Hematopoietic multipotent progenitor cell treated with erythropoietin and hydrocortisone succinate and interleukin-3 and kit ligand, for 15 days (in vitro differentiated cells): Measurements from ENCODE around the gene BMF.

Source experiments
- DNase-seq: peaks from one replicate; pipeline ENCODE4 v3.0.0-alpha.2; 2015; ENCODE audit warnings: low spot score

Gene BMF

GRCh38 chr15:40065166-40065565 is 43.5 kb downstream of the BMF start:
- DNase-seq, result no peak

DNA sequence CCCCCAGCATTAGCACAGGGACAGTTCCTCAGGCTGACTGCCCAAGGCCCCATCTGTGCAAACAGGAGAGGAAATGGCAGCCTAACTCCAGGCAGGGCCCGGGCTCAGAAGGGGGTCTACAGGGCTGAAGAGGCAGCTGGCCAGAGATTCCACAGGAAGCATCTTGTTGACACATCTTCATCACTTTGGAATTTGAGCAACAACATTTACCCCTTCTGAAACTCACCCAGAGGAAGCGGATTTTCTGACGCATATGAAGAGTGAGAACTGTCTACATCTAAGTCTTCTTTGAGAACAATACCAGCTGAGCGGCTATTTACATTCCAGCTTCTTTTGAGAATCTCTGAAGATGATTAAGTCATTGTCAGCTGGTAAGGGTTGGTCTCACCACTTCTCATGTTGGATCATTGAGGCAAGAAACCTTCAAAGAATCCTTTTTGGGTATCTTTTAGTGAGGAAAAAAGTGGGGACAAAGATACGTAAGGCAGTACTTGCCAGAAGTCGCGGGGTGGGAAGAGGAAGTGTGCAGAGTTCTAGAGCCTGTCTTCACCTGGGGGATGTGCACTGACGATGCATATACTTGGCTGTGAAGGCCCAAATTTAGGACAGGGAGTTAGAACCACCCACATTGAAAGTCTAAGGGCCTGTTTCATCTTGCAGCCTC is 44.3 kb downstream of the BMF start:
- DNase-seq, result no peak

DNA sequence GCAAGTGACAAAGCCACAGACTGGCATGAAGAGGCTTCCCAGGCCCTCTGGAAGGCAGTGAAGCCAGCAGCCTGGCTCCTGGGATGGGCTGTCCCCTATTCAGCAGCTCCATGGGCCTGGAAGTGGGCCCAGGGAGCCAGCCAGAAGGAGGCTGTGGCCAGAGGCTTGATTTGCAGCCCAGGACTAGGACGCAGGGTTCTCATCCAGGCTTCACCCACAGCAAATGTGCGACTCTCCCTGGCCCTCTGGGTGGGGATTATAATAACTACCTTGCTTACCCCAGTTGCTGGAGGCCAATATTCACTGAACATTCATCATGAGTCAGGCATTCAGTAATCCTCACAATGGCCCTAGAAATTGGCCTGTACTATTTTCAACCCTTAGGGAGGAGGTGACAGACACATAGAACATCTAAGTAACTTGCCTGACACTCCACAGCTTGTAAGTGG is 45.1 kb downstream of the BMF start:
- no peak for DNase-seq

DNA sequence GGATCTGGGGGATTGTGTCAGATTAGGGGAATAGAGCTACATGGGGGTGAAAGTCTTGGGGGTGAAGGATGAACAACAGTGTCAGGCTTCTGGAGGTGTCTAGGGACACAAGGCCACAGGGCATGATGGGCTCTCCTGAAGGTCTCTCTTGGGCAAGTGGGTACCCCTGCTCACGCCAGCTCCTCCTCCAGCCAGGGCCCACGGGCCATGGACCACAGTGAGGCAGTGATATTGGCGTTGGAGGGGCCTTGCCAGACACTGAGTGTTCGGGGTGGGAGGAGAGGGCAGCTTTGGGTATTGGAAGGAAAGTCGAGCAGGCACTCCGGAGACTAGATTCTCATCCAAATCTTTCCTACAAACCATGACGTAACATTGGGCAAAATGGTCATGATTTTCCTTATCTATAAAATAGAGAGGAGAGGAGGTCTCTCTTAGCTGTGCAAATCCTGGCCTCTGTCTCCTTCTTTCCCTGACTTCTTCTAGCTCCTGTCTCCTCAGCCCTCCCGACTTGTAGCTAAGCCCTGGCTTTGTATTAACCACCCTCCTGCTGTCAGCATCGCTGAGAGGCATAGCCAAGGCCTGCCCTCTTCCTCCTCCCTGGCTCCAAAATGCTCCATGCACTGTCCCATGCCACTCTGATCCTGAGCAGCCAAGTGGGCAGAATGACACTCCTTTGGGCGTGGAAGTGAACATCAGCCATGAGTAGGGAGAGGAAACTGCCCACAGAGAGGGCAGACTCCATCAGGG is 45.7 kb downstream of the BMF start:
- DNase-seq, result no peak

DNA sequence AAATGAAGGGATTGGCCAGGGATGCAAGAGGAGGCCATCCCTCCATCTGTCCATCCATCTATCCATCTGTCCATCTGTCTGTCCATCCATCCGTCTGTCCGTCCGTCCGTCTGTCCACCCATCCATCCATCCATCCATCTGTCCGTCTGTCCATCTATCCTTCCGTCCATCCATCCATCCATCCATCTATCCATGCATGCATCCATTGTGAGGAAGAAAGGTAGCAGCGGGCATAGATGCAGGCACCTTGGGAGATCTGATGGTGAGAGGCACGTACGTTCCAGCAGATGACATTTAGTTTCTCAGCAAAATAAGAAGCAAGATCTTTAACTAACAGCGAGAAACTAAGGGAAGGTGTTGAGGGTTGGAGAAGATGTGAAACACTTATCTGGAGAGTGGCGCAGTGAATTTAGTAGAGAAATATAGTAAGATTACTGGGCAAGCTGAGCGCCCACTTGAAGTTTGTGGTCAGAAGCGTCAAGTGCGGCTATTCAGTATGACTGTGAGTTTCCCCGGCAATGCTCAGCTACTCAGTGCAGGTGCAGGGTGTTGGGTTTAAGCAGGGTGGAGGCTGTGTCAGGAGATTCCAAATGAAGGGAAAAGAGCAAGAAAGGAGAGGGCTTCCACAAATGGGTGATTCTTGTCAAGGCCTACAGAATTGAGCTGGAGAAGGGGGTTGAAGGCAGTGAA is 47.3 kb downstream of the BMF start:
- DNase-seq, result no peak

DNA sequence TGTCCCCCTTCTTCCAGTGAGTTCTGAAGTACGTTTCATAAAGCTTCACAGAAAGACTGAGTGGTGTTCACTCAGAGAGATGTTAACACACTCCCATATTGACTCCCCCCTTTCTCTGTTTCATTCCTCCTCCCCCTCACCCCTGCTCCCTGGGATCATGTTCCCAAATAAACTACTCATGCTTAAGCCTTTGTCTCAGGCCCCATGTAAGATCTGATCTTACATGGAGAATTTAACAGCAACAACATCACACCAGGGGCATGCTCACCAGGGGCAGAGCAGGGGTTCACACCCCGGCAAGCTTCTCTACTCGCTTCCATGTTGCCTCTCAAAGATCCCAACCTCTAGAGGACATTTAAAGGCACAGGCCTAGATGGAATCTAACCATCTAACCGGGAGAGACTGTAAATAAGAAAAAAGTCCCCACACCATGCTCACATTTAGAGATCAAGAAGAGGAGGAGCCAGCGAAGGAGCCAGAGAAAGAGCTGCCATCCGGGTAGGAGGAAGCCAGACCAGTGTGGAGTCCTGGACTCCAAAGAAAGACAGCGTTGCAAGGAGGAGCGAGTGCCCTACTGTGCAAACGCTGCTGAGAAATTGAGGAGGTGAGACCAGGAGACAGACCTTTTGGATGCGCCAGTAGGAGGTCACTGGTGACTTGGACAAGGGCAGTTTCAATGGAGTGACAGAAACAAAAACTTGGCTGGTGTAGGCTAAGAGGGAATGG is 48.3 kb downstream of the BMF start:
- no peak for DNase-seq

DNA sequence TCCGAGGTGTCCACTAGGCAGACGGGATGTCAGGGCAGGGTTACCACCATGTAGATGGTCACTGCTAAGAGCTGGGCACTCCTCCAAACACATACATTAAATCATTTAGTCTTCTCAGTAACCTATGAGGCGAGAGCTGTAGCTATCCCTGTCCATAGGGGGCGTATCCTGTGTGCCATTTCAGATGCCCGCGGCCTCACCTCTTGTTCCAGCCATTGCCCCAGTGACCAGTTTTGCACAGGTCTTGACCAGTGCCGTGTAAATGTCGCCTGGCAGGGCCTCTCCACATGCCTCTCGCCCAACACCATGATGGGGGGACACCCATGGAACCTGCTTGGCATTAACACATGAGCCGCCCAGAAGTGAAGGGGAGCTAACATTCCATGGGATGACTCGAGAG is 48.9 kb downstream of the BMF start:
- no peak for DNase-seq

GRCh38 chr15:40058476-40059140 is 50.1 kb downstream of the BMF start:
- DNase-seq, result no peak

DNA sequence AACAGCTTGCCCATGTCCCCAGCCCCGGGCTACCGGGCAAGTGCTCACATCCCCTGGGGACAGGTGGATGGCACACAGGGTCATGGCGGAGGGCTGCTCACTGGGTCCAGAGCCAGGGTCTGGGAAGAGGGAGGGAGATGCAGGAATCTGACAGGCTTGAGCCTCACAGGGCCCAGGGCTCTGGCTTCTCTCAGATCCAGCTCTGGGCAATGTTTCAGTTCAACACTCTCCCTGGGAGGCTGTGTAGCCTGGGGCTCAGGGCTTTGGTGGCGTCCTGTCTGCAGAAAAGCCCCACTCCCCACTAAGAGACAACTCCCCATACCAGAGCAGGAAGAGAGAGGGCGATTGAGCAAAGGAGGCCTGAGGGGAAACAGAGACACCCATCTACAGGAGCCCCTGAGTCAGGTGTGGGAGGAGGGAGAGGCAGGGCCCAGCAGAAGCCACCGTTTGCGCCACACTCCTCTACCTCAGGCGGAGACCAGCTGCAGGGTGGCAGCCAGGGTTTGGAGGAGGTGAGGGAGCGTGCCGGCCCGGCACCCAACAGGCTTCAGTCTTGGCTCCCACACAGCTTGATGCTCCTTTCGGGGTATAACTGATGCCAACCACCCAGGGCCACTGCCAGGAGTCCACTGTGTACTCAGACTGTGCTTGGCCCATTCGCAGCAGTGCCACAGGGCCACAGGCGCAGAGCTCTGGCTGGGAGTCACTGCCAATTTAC is 52.9 kb downstream of the BMF start:
- no peak for DNase-seq

DNA sequence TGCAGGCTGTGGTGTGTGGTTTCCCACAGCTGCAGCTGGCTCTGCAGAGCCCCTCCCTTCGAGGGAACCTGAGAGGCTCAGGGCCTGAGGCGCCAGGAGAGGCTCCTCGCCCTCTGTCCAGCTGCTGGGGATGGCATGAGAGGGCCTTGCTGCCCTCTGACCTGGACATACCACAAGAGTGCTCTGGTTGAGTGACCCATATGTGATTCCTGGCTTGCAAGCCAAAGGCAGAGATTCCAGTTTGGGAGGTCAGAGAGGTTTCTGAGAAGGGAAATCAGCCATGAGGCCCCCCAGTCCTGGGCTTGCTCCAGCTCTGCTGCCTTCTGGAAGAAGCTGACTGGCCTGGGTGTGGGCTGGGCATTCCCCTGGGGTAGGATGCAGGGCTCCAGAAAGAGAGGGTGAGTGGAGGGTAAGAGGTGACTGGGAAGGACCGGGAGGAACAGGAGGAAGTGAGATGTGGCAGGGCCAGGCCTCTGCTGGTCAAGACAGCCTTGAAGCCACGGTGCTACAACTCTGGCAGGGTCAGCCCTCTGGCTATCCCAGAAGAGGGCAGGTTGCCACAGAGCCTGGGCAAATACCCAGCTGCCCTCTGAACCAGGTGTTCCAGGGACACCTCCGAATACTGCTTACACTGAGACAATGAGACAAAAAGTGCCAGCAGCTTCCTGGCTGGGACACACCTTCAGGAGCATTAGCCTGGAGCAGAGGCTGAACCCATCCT is 53.7 kb downstream of the BMF start:
- no peak for DNase-seq

- no peak for DNase-seq
Observed at GRCh38 chr15:40054605-40054854, 54.1 kb downstream of the BMF start.

GRCh38 chr15:40053831-40054604 is 54.7 kb downstream of the BMF start:
- no peak for DNase-seq

DNA sequence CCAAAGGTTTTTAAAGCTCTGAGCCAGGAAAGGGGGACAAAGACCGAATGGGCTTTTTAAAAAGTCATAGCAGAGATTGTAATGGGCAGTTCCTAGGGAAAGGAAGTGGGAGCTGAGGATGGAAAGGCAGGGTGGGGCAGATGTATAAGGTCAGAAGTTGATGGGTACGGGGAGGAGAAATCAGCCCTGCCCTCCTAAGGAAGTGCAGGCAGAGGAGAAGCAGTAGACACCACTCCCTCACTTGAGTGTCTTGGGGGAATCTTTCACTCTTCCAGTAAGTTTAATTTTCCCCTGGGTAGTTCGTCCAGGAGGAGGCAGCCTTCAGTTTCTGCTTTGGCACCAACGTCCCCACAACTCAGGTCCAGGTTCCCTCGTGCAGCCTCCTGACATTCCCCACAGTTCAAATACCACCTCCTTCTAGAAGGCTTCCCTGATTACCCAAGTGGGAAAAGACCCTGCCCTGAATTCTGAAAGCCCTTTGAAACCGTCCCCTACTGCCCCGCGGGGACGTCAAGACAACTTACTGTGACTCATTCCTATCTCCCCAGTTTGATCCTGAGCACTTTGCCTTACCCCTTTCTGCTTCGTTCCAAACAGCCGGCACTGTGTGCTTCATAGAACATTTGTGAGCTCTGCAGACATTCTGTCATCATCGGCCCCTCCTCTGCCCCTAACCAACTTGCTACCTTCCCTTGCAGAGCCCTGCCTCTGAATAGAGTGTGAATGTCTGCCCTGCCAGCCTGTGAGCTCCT is 55.4 kb downstream of the BMF start:
- DNase-seq, result no peak

- no peak for DNase-seq
Observed at GRCh38 chr15:40052604-40053003, 56.1 kb downstream of the BMF start.

DNA sequence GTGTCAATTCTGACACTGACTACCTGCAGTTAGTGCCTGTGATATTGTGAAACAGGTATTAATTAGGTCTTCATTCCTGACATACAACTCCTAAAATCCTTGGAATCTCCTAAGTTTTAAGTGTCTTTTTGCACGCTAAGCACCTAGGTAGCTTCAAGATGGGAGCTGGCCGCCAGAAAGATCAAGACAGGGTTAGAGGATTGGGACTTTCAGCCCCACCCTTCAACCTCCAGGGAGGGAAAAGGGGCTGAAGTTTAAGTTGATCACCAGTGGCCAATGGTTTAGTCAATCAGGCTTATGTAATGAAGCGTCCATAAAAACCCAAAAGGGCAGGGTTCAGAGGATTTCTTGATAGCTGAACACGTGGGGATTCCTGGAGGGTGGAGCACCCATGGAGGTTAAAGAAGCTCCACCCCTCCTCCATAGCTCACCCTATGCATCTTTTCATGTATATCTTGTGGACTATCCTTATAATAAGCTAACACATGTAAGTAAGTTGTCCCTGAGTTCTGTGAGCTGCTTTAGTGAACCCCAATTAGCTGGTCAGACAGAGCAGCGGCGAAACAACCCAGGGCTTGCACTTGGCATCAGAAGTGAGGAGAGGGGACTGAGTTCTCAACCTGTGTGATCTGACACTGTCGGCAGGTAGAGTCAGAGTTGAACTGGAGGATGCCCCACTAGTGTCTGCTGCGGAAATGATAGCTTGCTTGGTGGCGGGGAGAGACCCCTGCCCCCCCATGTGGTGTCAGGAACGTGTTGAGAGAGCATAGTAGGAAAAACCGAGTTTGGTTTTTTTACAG is 56.9 kb downstream of the BMF start:
- no peak for DNase-seq

DNA sequence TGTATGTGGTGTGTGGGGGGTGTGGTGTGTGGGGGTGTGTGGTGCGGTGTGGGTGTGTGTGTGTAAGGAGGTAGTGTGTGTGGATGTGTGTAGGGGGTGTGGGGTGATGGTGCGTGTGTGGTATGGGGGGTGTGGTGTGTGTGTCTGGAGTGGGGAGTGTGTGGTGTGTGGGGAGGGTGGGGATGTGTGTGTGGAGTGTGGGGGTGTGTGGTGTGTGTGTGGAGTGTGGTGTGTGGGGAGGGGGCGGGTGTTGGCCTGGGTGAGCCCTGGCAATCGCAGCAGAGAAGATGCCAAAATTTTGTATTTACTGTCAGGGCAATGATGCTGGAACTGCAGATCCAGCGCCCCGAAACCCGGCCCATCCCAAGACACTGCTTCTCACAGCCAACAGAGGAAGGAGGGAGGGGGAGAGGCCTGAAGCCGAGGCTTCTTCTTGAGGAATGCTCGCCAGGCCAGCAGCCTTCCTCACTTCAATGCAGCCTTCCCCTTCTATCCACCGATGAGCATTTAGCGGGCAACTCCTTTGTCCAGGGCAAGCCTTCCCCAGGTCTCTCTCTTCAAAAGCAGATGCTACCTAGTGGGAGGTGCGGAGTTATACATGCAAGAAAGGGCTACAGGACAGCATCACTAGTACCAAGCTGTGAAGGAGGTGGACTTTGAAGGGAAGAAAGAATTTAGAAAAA is 57.8 kb downstream of the BMF start:
- no peak for DNase-seq

- DNase-seq, result no peak
Observed at GRCh38 chr15:40048926-40049475, 59.7 kb downstream of the BMF start.
